Bronchial epithelial cell (primary cell): ENCODE data around the gene AGAP1. TPM values are rescaled to one million over a fixed set of nuclear protein-coding genes. Genes with fewer than 3 reads are reported as not detected.

Experiments used
- DNase-seq: peaks from one replicate; pipeline ENCODE4 v3.0.0-alpha.2; 2010; ENCODE audit warnings: low read depth
- FAIRE-seq: peaks from 2 replicates; lab custom pipeline; 2011; peaks lifted over from hg19 to GRCh38; lab: Jason Lieb, UNC
- H3K27me3 ChIP-seq: 2 replicates; pipeline ENCODE4 v1.5.1; 2011; ENCODE audit warnings: low read length; ENCODE audit not compliant: control insufficient read depth, insufficient read depth
- H3K36me3 ChIP-seq: 2 replicates; pipeline ENCODE4 v1.5.1; 2011; ENCODE audit warnings: low read length; ENCODE audit not compliant: control insufficient read depth, insufficient read depth
- H3K4me3 ChIP-seq: 2 replicates; pipeline ENCODE4 v1.5.1; 2011; ENCODE audit warnings: mild to moderate bottlenecking, low read depth, low read length, control low read depth
- total RNA-seq: library from RNA; depleted of rRNA; stranded (reverse); fragments of >200 nt; gene quantifications from 2 replicates; pipeline ENCODE4 v1.2.1, GENCODE V29; 2014
- TF ChIP-seq, protein P1 (sequence below): IDR thresholded peaks from 2 replicates; pipeline ENCODE4 v1.5.1; 2011; ENCODE audit warnings: mild to moderate bottlenecking, moderate library complexity, low read length, control low read depth, inconsistent platforms; ENCODE audit not compliant: insufficient read depth, severe bottlenecking

Gene AGAP1
- total RNA-seq, 1 donor from 2014 or later, result 22.4 TPM

DNA sequence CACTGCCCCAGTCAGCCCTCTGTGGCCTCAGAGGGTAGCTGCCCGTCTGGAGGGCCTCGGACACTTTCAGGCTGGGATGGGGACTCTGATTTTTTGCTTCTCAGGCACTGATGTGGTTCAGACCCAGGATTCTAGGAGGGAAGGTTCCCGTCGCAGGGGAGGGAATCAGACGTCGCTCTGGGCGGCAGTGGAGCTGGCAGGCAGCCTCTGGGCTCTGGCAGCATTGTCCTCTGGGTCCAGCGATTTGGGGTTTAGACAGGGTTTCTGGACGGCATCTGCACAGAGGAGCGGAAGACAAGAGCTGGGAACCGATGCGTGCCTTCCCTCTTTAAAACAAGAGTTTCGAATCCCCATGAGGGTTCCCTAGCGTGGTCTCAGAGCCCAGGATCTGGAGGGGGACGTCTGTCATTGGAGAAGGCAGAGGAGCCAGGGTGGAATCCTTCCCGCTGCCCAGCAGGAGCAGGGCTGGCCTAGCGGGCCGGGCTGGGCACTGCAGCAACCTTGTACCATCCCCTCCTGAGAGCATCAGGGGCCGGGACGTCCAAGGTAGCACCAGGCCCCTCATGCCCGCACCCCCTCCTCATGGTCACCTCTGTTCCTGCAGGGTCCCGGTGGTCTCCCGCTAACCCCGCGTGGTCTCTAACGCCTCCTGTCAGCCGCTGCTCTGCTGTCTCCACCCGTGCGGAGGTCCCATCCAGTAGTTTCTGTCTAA is 246.0 kb downstream of the AGAP1 start:
- no peaks in the 10 kb centered on the region for H3K27me3 ChIP-seq
- TF ChIP-seq, protein P1, sequence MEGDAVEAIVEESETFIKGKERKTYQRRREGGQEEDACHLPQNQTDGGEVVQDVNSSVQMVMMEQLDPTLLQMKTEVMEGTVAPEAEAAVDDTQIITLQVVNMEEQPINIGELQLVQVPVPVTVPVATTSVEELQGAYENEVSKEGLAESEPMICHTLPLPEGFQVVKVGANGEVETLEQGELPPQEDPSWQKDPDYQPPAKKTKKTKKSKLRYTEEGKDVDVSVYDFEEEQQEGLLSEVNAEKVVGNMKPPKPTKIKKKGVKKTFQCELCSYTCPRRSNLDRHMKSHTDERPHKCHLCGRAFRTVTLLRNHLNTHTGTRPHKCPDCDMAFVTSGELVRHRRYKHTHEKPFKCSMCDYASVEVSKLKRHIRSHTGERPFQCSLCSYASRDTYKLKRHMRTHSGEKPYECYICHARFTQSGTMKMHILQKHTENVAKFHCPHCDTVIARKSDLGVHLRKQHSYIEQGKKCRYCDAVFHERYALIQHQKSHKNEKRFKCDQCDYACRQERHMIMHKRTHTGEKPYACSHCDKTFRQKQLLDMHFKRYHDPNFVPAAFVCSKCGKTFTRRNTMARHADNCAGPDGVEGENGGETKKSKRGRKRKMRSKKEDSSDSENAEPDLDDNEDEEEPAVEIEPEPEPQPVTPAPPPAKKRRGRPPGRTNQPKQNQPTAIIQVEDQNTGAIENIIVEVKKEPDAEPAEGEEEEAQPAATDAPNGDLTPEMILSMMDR, result no peak
- no peak overlapping the region for H3K4me3 ChIP-seq
- DNase-seq (no peak), FAIRE-seq (no peak)
- H3K36me3 ChIP-seq, result no peaks in the 10 kb centered on the region

DNA sequence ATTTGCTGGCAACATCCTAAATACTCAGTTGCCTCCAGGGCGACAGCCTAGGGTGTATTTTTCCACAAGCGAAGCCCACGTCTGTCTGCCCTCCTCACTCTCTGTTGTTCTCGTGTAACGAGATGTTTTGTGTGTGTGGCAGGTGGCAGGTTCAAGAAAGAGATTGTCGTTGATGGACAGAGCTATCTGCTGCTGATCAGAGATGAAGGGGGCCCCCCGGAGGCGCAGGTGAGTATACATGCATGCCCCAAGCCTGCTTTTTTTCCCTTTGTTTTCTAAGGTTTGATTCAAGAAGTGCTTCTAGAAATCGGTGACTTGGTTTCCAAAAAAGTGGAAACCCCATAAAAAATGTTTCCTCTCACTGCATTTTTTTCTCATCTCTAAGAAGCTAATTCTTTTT is 247.0 kb downstream of the AGAP1 start:
- Histone ChIP-seq H3K27me3 (no peaks in the 10 kb centered on the region), H3K36me3 (no peaks in the 10 kb centered on the region), H3K4me3 (no peak overlapping the region)
- TF ChIP-seq, protein P1, result peak; percentile 28
- DNase-seq, result no peak
- no peak for FAIRE-seq

DNA sequence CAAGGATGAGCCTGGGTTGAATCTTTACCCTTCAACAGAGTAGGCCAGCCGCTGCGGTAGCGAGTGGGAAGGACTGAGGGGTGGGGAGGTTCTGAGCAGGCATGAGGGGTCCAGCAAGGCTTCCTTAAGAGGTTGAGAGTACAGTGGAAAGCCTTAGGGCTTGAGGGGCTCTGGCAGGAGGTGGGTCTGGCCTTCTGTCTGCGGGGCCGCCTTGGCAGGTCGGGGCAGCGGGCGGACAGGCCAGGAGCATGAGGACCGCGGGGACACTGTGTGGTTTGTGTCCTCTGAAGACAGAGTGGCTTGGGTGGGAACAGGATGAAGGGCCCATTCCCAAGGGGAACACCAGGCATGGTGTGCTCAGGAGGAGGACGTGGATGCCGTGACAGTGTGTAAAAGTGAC is 250.3 kb downstream of the AGAP1 start:
- Histone ChIP-seq H3K27me3 (no peaks in the 10 kb centered on the region), H3K36me3 (no peaks in the 10 kb centered on the region), H3K4me3 (no peak overlapping the region)
- DNase-seq, result no peak
- TF ChIP-seq, protein P1, result no peak
- no peak for FAIRE-seq

DNA sequence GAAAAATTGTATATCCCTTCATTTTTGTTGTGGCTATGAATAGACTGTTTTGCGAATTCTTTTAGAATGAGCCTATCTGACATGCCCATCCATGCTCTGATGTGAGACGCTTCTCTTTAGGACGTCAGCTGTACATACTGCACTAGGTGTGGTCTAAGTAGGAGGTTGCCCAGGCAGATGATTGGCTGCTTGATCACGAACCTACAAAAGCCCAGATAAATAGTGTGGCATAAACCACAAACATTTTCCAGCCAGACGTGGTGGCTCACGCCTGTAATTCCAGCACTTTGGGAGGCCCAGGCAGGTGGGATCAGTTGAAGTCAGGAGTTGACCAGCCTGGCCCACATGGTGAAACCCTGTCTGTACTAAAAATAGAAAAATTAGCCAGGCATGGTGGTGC is 251.8 kb downstream of the AGAP1 start:
- FAIRE-seq (no peak), DNase-seq (peak; percentile 78)
- no peak overlapping the region for H3K4me3 ChIP-seq
- no peaks in the 10 kb centered on the region for H3K27me3 ChIP-seq
- TF ChIP-seq, protein P1, result no peak
- no peaks in the 10 kb centered on the region for H3K36me3 ChIP-seq

DNA sequence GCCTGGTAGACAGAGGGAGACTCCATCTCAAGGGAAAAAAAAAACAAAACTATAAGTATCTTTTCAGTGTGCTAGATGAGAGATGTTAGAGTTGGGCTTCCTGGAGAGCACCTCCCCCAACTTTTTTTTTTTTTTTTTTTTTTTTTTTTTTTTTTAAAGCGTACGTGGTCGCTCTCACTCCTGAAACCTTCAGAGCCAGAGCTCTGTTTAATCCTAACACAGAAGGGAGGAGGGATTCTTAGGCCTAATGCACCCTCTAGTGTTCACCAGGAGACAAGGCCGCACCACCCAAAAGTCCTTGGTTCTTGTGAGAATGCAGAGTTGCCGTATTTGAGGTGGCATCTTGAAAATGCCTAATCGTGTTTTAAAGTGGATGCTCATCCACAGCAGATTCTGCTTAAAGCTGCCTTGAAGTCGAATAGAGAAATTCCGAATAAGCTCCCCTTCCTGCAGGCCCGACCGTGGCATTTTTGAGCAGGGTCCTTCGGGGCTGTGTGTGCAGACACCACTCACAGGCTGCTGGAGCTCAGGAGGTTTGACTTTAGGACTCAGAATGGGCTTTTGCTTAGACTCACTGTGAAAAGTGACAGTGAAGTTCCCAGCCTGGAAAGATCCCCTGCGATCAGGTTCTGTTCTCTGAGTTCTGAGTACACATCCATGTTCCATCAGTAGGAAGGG is 252.6 kb downstream of the AGAP1 start:
- Histone ChIP-seq H3K4me3 (no peak overlapping the region), H3K27me3 (no peaks in the 10 kb centered on the region), H3K36me3 (no peaks in the 10 kb centered on the region)
- FAIRE-seq (no peak), DNase-seq (peak; percentile 73)
- TF ChIP-seq, protein P1, result peak; percentile 84
